K562 (cell line): Measurements from ENCODE around the gene SPSB1. TPM values are rescaled to one million over a fixed set of nuclear protein-coding genes. Genes with fewer than 3 reads are reported as not detected.

Experiments used
- ATAC-seq: fragments of 200-7000 bp; cut with Tn5 transposase; 3 replicates; pipeline ENCODE4 v1.9.1; 2020; ENCODE audit warnings: moderate library complexity
- BruUV-seq: library from RNA; stranded (reverse); fragments of 400-500 nt; replicated peaks from 2 replicates; lab custom pipeline; 2021; lab: Mats Ljungman, UMichigan
- CTCF ChIA-PET: fragments of 300-600 bp; formaldehyde crosslinking; extraction: SDS; loops from one replicate; lab custom pipeline; 2021; ENCODE audit warnings: low intra/inter-chr PET ratio; lab: Yijun Ruan, JAX
- POLR2A ChIA-PET: fragments of 300-600, 350-650 bp; sonication (Branson Sonifier 250); formaldehyde crosslinking; extraction: SDS; loops from one replicate; lab custom pipeline; 2021; ENCODE audit warnings: antibody characterized with exemption, inconsistent platforms; lab: Yijun Ruan, JAX
- DNase-seq, 4 experiments: peaks; one replicate each; pipeline versions ENCODE4 v3.0.0 to v3.0.0-alpha.2; 2011 to 2018; ENCODE audit warnings: low spot score in 3 of 4, mixed read lengths in 3 of 4; ENCODE audit errors: extremely low read depth in 1 of 4
- FAIRE-seq: peaks from 2 replicates; lab custom pipeline; 2011; peaks lifted over from hg19 to GRCh38; lab: Jason Lieb, UNC
- H2AFZ ChIP-seq: 2 replicates; pipeline ENCODE4 v1.6.0; 2011; ENCODE audit warnings: low read depth, low read length, control low read depth, inconsistent platforms
- H3K27ac ChIP-seq: fragments of 200-600 bp; 3 replicates; pipeline ENCODE4 v1.8.0; 2011; ENCODE audit warnings: low read depth, mild to moderate bottlenecking, control low read depth, inconsistent platforms, low read length, moderate library complexity, mixed read lengths; ENCODE audit errors: extremely low read depth
- H3K27me3 ChIP-seq, 2 experiments: fragments of 300-600 bp in 1 of 2; 2 replicates in 1 of 2; 3 replicates in 1 of 2; pipeline versions ENCODE4 v1.6.0 to v1.8.0; 2011; ENCODE audit warnings: inconsistent platforms in 2 of 2, low read length in 2 of 2, mild to moderate bottlenecking in 1 of 2, mixed read lengths in 1 of 2, moderate library complexity in 1 of 2; ENCODE audit not compliant: control insufficient read depth in 2 of 2, insufficient read depth in 2 of 2
- H3K36me3 ChIP-seq: fragments of 300-600 bp; 3 replicates; pipeline ENCODE4 v1.8.0; 2011; ENCODE audit warnings: mild to moderate bottlenecking, low read length, inconsistent platforms; ENCODE audit not compliant: control insufficient read depth, insufficient read depth
- H3K4me1 ChIP-seq, 2 experiments: fragments of 200-600 bp in 1 of 2; replicated peaks in 1 of 2; 2 replicates in 1 of 2; 3 replicates in 1 of 2; pipeline versions ENCODE4 v1.5.1 to v1.8.0; 2011; ENCODE audit warnings: inconsistent platforms in 2 of 2, low read length in 2 of 2, mild to moderate bottlenecking in 1 of 2, mixed read lengths in 1 of 2, moderate library complexity in 1 of 2; ENCODE audit not compliant: control insufficient read depth in 2 of 2, insufficient read depth in 2 of 2
- H3K4me2 ChIP-seq: 2 replicates; pipeline ENCODE4 v1.6.1; 2011; ENCODE audit warnings: low read length, control low read depth, inconsistent platforms, mixed read lengths; ENCODE audit not compliant: insufficient read depth
- H3K4me3 ChIP-seq: fragments of 200-600 bp; sonication (generic), shearing (Covaris generic); 2 replicates; pipeline ENCODE4 v1.5.1; 2016; ENCODE audit warnings: control low read depth, inconsistent platforms
- H3K79me2 ChIP-seq: fragments of 200-600 bp; 3 replicates; pipeline ENCODE4 v1.8.0; 2011; ENCODE audit warnings: low read length, inconsistent platforms; ENCODE audit not compliant: control insufficient read depth, insufficient read depth
- H3K9ac ChIP-seq, 2 experiments: 2 replicates each; pipeline versions ENCODE4 v1.6.0 to v1.6.1; 2011; ENCODE audit warnings: low read depth in 2 of 2, low read length in 2 of 2, control low read depth in 1 of 2, inconsistent platforms in 1 of 2, mild to moderate bottlenecking in 1 of 2, mixed read lengths in 1 of 2; ENCODE audit not compliant: insufficient read depth in 1 of 2
- H3K9me1 ChIP-seq: one replicate; pipeline ENCODE4 v1.6.0; 2011; ENCODE audit warnings: inconsistent platforms, mild to moderate bottlenecking, low read length, moderate library complexity; ENCODE audit not compliant: control insufficient read depth, insufficient read depth
- H3K9me3 ChIP-seq: replicated peaks from 2 replicates; pipeline ENCODE4 v1.5.1; 2011; ENCODE audit warnings: low read depth, low read length, inconsistent platforms; ENCODE audit not compliant: control insufficient read depth, insufficient read depth
- H4K20me1 ChIP-seq: replicated peaks from 2 replicates; pipeline ENCODE4 v1.6.1; 2011; ENCODE audit warnings: low read length, inconsistent platforms, mixed read lengths; ENCODE audit not compliant: control insufficient read depth, insufficient read depth
- SRF ChIP-seq, 2 experiments: fragments of 250-450, 450-650 bp in 1 of 2; sonication (Bioruptor Pico) in 1 of 2; sonication (generic) in 1 of 2; formaldehyde crosslinking; IDR thresholded peaks; 2 replicates each; pipeline versions ENCODE4 v1.5.0 to v1.5.1; 2020 to 2022; ENCODE audit warnings: mild to moderate bottlenecking in 1 of 2, missing genetic modification reagents in 1 of 2
- WGBS: fragments of 100-300 bp; shearing (Covaris generic); methylation state at CpG from one replicate; pipeline ENCODE4 v1.1.6; 2016; ENCODE audit warnings: low coverage, mixed read lengths; ENCODE audit not compliant: insufficient coverage; ENCODE audit errors: missing lambda C conversion rate; 5-methylcytosine and 5-hydroxymethylcytosine counted together
- in situ Hi-C: fragments of 300-500 bp; cut with MboI; formaldehyde crosslinking; loops from 4 replicates; pipeline ENCODE4 v1.15.0; 2018; ENCODE audit warnings: inconsistent platforms, mixed read lengths
- intact Hi-C: fragments of 100-400 bp; cut with micrococcal nuclease; formaldehyde crosslinking; loops from 2 replicates; pipeline ENCODE4 v1.14.2; 2022
- polyA plus RNA-seq, 8 experiments: library from polyadenylated mRNA; depleted of rRNA in 4 of 8; stranded (reverse) in 5 of 8; unstranded in 3 of 8; fragments of >200 nt; fragmentation: Nextera tagmentation in 2 of 8; fragmentation: Illumina TruSeq in 1 of 8; extraction: Ambion mirVana in 2 of 8; extraction: Trizol in 1 of 8; gene quantifications; 2 replicates each; pipeline versions ENCODE4 v1.2.1 to v1.2.3, GENCODE V29; 2011 to 2014; ENCODE audit warnings: inconsistent platforms in 1 of 8, missing spikeins in 1 of 8
- total RNA-seq, 7 experiments: library from RNA; depleted of rRNA in 6 of 7; stranded (reverse); fragments of >200 nt in 6 of 7; fragmentation: Illumina TruSeq in 2 of 7; extraction: Trizol in 2 of 7; gene quantifications; 2 replicates each; pipeline versions ENCODE4 v1.2.1 to v1.2.3, GENCODE V29; 2011 to 2021; ENCODE audit warnings: low replicate concordance in 1 of 7
- TF ChIP-seq, protein P1 (sequence below): sonication (generic); formaldehyde crosslinking; IDR thresholded peaks from 2 replicates; pipeline ENCODE4 v1.4.0; 2020; ENCODE audit warnings: mild to moderate bottlenecking, missing genetic modification reagents

The SPSB1 gene
- total and polyA plus RNA-seq, 9 of the 15 experiments (the other 6 are each of a cell fraction or from before 2014, with no cell fraction given), result 0.06 to 0.35 (median 0.14) TPM; not detected in 6

DNA sequence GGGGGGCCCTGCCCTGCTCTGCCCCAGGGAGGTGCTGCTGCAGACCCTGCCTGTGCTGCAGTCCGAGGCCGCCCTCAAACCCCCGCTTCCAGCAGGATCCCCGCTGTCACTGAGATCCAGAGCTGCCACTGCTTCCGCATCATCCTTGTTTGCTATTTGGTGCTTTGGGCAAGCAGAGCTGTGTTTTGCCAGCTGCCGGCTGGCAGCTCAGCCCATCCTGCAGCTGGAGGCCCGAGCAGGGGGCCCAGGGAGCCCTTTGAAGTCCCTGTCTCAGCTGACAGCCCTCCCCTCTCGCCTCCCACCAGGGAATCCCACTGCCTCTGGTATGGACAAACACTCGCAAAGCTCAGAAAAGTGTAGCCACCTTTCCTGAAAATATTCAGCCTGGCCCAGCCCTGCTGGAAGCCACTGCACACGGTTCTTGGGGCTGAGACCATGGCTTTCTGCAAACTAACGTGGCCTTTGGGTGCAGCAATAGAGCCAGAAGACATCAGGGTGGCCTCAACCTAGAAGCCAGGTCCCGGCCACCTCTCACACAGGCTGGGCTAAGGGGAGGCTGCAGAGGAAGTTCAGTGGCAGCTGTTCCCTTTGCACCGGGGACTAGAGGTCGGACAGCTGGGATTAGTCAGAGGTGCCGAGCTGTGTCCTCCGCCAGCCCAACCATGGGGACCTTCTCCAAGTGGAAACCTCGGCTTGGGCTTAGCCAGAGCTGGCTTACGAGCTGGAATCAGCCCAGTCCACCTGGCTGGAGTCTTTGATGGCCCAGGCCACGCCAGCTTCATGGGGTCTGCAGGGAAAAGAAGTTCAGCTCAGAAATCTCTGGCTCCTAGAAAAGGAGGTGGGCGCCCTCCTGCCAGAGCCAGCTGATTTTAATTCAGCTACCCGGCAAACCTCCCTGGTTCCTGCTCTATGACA, 107.1 kb downstream of the SPSB1 start:
- ATAC-seq (no peak; the same call in 2 of the 3 replicates), FAIRE-seq (no peak), DNase-seq (no peak)
- no TSS peak for BruUV-seq
- H3K27me3 ChIP-seq, result peaks cover 70 to 91% of the 10 kb centered on the region in 2 experiments
- in situ Hi-C loops (no loop called here), intact Hi-C loops (no loop called here)
- H3K9me1 ChIP-seq, result no peaks in the 10 kb centered on the region
- H3K79me2 ChIP-seq, result no peaks in the 10 kb centered on the region
- no peak overlapping the region for H3K4me2 ChIP-seq
- no peaks in the 10 kb centered on the region for H3K36me3 ChIP-seq
- CTCF ChIA-PET, result interaction anchor here (0.7 kb wide), 1 partner anchor 246 kb away, joined by 3 read pairs; no protein-coding TSS in a partner anchor
- no peak overlapping the region for H3K4me3 ChIP-seq
- TF ChIP-seq, protein P1, sequence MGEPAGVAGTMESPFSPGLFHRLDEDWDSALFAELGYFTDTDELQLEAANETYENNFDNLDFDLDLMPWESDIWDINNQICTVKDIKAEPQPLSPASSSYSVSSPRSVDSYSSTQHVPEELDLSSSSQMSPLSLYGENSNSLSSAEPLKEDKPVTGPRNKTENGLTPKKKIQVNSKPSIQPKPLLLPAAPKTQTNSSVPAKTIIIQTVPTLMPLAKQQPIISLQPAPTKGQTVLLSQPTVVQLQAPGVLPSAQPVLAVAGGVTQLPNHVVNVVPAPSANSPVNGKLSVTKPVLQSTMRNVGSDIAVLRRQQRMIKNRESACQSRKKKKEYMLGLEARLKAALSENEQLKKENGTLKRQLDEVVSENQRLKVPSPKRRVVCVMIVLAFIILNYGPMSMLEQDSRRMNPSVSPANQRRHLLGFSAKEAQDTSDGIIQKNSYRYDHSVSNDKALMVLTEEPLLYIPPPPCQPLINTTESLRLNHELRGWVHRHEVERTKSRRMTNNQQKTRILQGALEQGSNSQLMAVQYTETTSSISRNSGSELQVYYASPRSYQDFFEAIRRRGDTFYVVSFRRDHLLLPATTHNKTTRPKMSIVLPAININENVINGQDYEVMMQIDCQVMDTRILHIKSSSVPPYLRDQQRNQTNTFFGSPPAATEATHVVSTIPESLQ (CRISPR knock-in tag), result no peak
- TF ChIP-seq SRF (CRISPR knock-in tag; IDR thresholded peaks at IDR 0.05), result no peak
- POLR2A ChIA-PET, result interaction anchor here (0.8 to 1.0 kb wide), 3 partner anchors 9 to 16 kb away, joined by 3 to 5 read pairs (median 3); no protein-coding TSS in a partner anchor
- no peak overlapping the region for H3K27ac ChIP-seq
- no peak overlapping the region for H2AFZ ChIP-seq
- H4K20me1 ChIP-seq, result 0 out of 2 replicates have a peak, but pooled peaks cover 8% of the 10 kb centered on the region
- WGBS, result 6% methylated on average over 21 of the region's 21 CpGs
- H3K9me3 ChIP-seq, result peaks cover 3% of the 10 kb centered on the region
- H3K9ac ChIP-seq, result 0 out of 4 replicates have a peak overlapping the region, but pooled peaks of 1 of the 2 experiments have one; percentile 5
- peaks cover 0 to 6% of the 10 kb centered on the region in 2 experiments; a peak in 1 of 5 replicates for H3K4me1 ChIP-seq
